RWPE1 (cell line): Measurements from ENCODE around the gene YOD1.
A peak's percentile ranks its signal among the peaks of the same experiment; 100 is the strongest.

Experiments used
- CTCF ChIA-PET: fragments of 350-600 bp; sonication (Branson Sonifier 250); formaldehyde crosslinking; extraction: SDS; loops from one replicate; lab custom pipeline; 2021; lab: Yijun Ruan, JAX
- POLR2A ChIA-PET: fragments of 400-600 bp; formaldehyde crosslinking; extraction: SDS; loops from one replicate; lab custom pipeline; 2020; ENCODE audit warnings: antibody characterized with exemption; ENCODE audit not compliant: low non-redundant PET; lab: Yijun Ruan, JAX
- DNase-seq: peaks from one replicate; pipeline ENCODE4 v3.0.0; 2012; ENCODE audit warnings: low spot score
- H3K27ac ChIP-seq: fragments of 450-650 bp; 2 replicates; pipeline ENCODE4 v1.5.1; 2017
- TF ChIP-seq, protein P1 (sequence below): fragments of 450-650 bp; conservative IDR thresholded peaks from 2 replicates; pipeline ENCODE4 v1.5.1; 2017; ENCODE audit warnings: low read depth, mild to moderate bottlenecking

Gene YOD1

DNA sequence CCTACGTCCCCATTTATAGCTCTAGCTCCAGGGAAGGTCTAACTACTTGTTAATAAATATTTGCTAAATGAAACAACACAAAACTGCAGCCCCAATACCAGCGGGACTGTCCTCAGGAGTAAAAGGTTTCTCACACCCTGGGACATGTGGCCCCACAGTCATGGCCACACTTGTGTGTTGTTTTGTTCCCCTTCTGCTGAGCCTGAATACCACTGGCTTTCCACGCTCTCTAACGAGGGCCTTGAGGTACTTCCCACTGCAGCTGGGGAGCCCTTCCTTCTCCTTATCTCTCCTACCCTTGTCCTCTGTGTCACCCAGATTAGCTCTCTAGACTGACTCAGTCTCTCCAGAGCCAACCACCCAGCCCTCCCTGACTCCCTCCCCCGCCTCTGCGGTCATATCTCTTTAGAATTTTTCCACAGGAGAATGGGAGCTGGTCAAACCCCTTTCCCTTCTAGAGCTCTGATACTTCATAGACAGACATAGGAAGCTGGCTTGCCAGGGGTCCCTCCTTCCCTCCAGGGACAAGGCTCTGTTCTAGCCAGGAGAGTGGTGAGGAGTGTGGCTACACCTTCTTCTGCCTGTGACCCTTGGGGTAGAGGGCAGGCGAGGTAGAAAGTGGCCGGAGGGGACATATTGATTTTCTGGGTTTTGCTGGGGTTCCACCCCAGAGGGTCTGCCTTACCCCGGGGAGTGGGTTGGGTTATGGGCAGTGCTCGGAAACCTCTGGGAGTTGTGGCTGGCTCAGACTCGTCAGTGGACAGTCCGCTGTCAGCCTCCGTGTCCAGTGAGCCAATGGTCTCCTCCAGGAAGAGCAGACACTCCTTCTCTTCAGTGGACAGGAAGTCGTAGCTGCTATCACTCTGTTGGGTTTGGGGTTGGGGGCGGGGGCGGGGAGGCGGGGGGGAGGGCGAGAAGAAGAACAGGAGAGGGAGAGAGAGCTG, 26.5 kb downstream of the YOD1 start:
- H3K27ac ChIP-seq, result peak overlapping the region; percentile 97
- CTCF ChIA-PET, result interaction anchor here (1.0 kb wide), 1 partner anchor 42 kb away, joined by 3 read pairs; no protein-coding TSS in a partner anchor
- TF ChIP-seq, protein P1, sequence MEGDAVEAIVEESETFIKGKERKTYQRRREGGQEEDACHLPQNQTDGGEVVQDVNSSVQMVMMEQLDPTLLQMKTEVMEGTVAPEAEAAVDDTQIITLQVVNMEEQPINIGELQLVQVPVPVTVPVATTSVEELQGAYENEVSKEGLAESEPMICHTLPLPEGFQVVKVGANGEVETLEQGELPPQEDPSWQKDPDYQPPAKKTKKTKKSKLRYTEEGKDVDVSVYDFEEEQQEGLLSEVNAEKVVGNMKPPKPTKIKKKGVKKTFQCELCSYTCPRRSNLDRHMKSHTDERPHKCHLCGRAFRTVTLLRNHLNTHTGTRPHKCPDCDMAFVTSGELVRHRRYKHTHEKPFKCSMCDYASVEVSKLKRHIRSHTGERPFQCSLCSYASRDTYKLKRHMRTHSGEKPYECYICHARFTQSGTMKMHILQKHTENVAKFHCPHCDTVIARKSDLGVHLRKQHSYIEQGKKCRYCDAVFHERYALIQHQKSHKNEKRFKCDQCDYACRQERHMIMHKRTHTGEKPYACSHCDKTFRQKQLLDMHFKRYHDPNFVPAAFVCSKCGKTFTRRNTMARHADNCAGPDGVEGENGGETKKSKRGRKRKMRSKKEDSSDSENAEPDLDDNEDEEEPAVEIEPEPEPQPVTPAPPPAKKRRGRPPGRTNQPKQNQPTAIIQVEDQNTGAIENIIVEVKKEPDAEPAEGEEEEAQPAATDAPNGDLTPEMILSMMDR, result no peak
- no peak for DNase-seq
- POLR2A ChIA-PET, result interaction anchor here (1.2 kb wide), 1 partner anchor 29 kb away, joined by 6 read pairs; the partner anchor contains the start of gene PFKFB2

DNA sequence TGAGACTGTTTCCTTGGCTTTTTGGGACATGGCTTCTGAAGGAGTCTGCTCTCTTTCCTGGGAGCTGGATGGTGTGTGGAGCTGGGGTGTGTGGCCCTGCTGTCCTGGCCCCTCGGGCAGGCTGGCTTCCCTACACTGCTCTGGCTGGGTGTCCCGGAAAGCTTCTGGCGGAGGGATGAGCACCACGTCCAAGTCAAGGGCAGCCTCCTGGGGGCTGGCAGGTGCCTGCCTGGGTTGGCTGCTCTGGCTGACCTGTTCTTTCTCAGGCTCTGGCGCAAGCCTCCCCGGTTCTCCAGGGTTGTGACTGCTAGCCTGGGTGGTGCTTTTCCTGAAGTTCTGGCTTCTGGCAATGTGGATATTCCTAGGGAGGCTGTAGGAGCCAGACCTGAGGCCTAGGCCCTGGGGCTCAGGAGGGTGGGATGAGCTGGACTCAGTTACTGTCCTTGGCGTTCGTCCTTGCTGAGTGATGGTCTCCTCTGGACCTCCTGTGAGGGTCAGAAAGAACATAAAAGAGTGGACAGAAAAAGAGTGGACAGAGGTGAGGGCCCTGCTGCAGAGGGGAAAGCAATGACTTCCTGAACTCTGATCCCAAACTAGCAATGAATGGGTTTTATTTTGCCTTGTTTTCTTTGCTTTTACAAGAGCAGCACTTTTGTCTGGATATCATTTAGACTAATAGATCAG, 27.9 kb downstream of the YOD1 start:
- CTCF ChIA-PET, result no interaction called here
- POLR2A ChIA-PET, result no interaction called here
- TF ChIP-seq, protein P1, result no peak
- peak overlapping the region; percentile 97 for H3K27ac ChIP-seq
- DNase-seq, result no peak

DNA sequence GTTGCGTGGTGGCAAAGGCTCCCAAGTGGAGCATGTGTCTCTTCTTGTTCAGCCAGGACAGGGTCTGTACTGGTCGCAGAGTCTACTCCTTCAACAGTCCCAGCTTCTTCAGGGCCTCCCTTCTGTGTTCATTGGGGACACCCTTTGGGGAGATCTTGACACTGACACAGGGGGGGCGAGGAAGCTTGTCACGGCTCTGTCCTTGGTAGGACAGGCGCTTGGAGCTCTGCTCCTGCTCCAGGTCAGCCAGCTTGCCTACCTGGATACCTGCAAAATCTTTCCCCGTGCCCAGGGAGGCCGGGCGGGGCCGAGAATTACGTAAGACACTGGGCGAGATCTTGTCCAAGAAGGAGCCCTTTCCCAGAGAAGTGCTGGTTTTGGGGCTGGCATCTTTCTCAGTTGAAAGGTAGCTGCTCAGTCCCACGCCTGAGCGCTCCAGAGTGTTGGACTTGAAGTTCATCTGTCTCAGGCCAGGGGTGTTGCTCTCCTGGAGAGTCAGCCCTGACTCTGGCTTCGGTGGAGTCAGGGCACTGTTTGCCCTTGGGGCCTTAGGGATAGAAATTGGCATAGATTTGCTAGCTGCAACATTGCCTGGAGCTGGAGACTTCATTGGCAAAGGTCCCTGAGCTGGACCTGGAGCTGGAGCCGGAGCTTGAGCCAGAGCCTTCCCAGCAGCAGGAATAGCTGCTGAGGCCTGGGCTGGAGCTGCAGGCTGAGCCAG, 29.0 kb downstream of the YOD1 start:
- H3K27ac ChIP-seq, result peak overlapping the region; percentile 97
- DNase-seq, result no peak
- ChIA-PET CTCF (no interaction called here), POLR2A (interaction anchor here (0.6 kb wide), 1 partner anchor 16 kb away, joined by 3 read pairs; no protein-coding TSS in a partner anchor)
- TF ChIP-seq, protein P1, result no peak

DNA sequence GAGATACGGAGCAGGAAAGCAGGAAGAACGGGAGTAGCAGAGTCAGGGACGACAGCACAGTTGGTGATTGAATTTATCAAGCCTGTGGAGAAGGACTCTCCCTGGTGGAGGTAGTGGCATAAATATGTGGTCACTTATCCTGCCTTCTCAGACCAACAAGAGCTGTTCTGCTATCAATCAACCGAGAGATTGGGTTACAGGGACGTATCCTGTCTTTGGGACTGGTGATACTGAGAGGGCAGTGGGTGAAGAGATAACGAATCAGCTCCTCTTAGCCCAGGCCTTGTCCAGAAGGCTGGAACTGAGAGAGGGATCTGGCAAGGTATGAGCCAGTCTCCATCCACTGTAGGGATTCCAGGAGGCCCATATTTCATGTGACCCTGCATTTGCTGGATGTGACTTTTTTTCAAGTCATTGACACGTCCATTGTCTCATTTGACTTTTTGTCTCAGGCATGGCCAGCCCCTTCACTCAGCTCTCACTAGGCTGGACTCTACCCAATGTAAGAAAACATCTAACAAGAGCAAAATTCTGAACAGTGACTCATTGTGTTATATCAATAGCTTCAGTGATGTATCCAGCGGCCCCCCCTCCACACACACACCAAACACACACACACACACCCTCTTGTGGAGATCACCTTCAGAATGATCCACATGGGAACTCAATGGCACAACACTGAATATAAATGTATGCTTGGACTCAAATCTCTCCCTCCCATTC, 29.7 kb downstream of the YOD1 start:
- POLR2A ChIA-PET, result interaction anchor here (0.6 to 1.5 kb wide), 2 partner anchors 11 to 15 kb away, joined by 3 to 9 read pairs; partner anchors contain the start of gene C1orf116
- CTCF ChIA-PET, result interaction anchor here (1.0 kb wide), 1 partner anchor 531 kb away, joined by 3 read pairs; no protein-coding TSS in a partner anchor
- TF ChIP-seq, protein P1, result no peak
- H3K27ac ChIP-seq, result peak overlapping the region; percentile 97
- DNase-seq, result no peak

DNA sequence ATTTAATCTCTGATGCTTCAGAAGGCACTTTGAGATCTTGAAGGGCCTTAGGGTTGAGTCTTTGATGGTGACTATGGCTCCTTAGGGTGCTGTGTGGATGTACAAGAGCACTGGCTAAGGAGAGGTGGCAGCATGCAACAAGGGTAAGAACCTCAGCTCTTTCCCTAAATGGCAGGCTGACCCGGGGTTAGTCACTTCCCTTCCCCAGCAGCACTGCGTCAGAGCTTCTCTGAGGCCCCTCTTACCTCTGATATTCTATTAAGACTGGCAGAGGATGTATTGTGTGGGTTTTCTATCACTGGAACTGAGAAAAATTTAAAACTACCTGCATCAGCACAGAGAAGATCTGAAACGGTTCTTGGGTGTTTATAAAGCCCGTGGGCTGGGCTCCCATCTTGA, 30.3 kb downstream of the YOD1 start:
- TF ChIP-seq, protein P1, result no peak
- H3K27ac ChIP-seq, result peak overlapping the region; percentile 97
- POLR2A ChIA-PET, result interaction anchor here (1.5 kb wide), 1 partner anchor 12 kb away, joined by 9 read pairs; the partner anchor contains the start of gene C1orf116
- CTCF ChIA-PET, result interaction anchor here (0.6 to 1.0 kb wide), 2 partner anchors 348 to 531 kb away, joined by 3 to 5 read pairs; no protein-coding TSS in a partner anchor
- DNase-seq, result peak; percentile 48
